Activated CD8-positive, alpha-beta memory T cell treated with anti-CD3 and anti-CD28 coated beads, Interleukin-2, amount 50 U/mL, for 1 hour (primary cell): Measurements from ENCODE around the gene ZC3H11A.
"Not testable (repeated sequence)": the region's sequence is repeated elsewhere in the genome, so short reads cannot be mapped to it uniquely, and the experiment has no call there.

Experiments used
- DNase-seq: peaks from one replicate; pipeline ENCODE4 v3.0.0-alpha.2; 2020; ENCODE audit errors: extremely low read depth

ZC3H11A gene

GRCh38 chr1:203795441-203796235 is at the start of gene ZC3H11A, which contains the start of gene ZBED6:
TSS of gene ZC3H11A (plus strand) at chr1:203795623. CDS start at chr1:203817071, 21,448 bp downstream.
TSS of gene ZBED6 (plus strand) at chr1:203795623. CDS start at chr1:203797523, 1,900 bp downstream.
- peak; percentile 96 for DNase-seq

GRCh38 chr1:203746281-203746680 is 49.1 kb upstream of the ZC3H11A start:
- DNase-seq = no peak

- no peak for DNase-seq
These were observed 44.4 kb upstream of the ZC3H11A start for GRCh38 chr1:203751051-203751450.

DNA sequence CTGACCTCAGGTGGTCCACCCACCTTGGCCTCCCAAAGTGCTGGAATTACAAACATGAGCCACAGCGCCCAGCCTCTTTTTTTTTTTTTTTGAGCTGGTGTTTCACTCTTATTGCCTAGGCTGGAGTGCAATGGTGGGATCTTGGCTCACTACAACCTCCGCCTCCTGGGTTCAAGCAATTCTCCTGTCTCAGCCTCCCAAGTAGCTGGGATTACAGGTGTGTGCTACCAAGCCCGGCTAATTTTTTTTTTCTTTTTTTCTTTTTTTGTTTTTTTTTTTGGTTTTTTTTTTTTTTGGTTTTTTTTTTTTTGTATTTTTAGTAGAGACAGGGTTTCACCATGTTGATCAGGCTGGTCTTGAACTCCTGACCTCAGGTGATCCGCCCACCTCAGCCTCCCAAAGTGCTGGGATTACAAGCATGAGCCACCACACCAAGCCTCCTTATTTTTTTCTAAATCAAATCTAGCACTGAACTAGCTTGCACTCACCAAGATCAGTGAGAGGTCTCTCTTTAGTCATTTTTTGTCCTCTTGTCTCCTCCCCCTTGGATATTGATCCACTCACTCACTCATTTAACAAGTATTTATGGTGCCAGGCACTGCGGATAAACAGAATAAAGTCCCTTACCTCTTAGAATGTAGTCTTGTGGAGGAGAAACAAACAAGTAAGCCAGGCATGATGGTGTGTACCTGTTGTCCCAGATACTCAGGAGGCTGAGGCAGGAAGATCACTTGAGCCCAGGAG is 43.6 kb upstream of the ZC3H11A start:
- DNase-seq = not testable (repeated sequence)

- DNase-seq = no peak
These were observed 41.0 kb upstream of the ZC3H11A start for GRCh38 chr1:203754455-203754864.

- no peak for DNase-seq
These were observed 39.4 kb upstream of the ZC3H11A start for GRCh38 chr1:203756036-203756435.

DNA sequence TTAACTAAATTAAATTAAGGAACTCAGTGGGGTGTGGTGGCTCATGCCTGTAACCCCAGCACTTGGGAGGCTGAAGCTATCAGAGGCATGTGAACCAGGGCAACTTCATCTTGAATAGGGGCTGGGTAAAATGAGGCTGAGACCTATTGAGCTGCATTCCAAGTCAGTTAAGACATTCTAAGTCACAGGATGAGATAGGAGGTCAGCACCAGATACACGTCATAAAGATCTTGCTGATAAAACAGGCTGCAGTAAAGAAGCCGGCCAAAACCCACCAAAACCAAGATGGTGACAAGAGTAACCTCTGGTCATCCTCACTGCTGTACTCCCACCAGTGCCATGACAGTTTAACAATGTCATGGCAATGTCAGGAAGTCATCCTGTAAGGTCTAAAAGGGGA is 36.7 kb upstream of the ZC3H11A start:
- DNase-seq = not testable (repeated sequence)

GRCh38 chr1:203760506-203760905 is 34.9 kb upstream of the ZC3H11A start:
- no peak for DNase-seq

- DNase-seq = not testable (repeated sequence)
These were observed 33.5 kb upstream of the ZC3H11A start for GRCh38 chr1:203761958-203762357.

- no peak for DNase-seq
These were observed 31.9 kb upstream of the ZC3H11A start for GRCh38 chr1:203763505-203763904.

DNA sequence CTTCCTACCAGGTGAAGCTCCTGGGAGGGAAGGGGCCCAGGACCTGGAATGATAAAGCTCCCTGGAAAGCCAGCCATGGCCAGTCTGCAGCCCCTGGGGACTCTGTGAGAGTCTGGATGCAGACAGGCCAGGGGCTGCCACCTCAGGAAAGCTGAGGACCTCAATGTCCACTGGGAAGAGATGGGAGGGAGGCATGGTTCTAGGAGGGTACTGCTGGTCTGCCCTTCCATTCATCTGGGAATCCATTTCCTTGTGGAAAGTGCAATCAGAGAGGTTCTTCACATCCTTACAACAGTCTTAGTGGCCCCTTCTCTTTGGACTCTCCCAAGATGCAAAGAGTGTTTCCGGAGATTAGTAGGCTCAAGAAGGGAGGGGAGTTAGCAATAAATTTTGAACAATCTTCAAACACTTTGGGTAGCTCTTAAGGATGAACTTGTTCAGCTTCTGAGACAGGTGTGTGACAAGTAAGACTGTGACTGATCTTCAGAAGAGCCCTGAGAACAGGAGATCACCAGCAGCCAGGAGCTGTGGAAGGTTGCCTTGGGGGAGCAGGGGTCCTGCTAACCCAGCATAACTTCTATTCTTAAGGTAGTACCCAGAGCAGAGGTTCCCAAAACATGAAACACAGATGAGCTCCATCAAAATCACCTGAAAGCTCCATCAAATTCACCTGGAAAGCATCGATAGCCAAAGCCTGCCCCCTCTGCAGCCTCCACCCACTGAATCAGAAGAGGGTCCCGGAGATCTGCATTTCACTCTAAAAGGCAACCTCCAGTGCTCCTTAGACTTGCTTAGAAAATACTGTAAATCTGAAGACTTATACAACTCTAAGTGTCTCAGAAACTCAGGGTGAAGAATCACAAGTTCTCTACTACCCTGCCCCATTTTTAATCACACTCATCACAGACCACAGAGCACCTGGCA is 31.1 kb upstream of the ZC3H11A start:
- no peak for DNase-seq

- peak; percentile 73 for DNase-seq
These were observed 30.2 kb upstream of the ZC3H11A start, which contains the start of gene LAX1 for GRCh38 chr1:203765029-203765837. TSS of gene LAX1 (plus strand) at chr1:203765183. CDS start at chr1:203765566, 383 bp downstream.

DNA sequence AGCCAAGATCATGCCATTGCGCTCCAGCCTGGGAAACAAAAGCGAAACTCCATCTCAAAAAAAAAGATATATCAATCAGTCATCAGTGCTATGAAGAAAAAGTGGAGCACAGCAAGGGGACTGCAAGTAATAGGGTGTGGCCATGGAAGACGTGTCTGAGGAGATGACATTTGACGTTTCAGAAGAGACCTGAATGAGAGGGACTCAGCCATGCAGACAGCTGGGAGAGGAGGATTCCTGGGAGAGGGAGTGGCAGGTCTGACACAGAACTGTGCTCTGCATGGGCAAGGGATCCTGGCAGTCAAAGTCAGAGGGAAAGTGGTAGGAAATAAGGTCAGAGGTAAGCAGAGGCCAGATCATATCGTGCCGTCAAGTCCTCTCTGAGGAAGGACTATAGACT is 27.2 kb upstream of the ZC3H11A start:
- DNase-seq = no peak

- no peak for DNase-seq
These were observed 25.7 kb upstream of the ZC3H11A start for GRCh38 chr1:203769505-203770343.

DNA sequence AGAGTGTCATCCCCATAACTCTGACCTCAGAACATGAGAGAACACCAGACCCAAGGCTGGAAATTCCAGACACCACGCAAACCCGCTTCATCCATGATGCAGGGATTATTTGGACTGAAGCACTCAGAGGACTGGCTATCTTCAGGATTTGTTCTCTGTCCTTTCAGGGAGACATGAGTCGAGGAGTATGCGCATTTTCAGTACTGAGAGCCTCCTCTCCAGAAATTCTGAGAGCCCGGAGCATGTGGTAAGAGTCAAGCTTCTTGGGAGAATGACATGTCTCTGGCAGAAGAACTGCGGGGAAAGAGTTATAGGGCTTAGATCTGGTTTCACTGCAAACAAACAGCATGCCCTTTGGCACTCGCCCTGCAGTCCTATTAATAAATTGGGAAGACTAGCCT is 23.5 kb upstream of the ZC3H11A start:
- no peak for DNase-seq

GRCh38 chr1:203772836-203773235 is 22.6 kb upstream of the ZC3H11A start:
- DNase-seq = no peak

DNA sequence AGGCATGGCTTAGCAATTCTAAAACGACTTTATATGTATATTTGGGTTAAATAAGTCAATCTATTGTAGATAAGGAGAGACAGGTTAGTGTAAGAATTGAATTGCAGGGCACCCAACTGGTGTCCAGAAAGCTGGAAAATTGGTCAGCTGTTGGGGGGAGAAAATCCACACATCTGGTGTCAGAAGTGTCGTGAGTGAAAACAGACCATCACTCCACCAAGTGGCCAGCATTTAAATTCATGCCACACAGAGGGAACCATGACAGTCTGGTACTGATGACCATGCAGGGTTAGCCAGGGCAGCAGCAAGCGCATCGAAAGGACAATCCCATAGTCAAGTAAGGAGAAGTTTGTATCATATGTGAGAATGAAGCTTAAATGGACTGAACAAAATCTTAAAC is 18.8 kb upstream of the ZC3H11A start:
- no peak for DNase-seq

DNA sequence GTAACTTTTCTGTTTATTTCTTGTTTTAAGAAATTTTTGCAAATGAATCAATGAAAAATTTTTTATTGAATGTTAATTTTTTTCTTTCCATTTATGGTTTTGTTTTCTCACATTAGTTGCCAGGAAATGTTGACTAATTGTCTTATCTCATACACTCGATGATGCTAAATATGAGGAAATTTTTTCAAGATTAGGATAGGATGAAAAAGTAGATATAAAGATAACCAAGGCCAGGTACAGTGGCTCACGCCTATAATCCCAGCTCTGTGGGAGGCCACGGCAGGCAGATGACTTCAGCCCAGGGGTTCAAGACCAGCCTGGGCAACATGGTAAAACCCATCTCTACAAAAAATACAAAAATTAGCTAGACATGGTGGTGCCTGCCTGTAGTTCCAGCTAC is 17.8 kb upstream of the ZC3H11A start:
- DNase-seq = no peak

- no peak for DNase-seq
These were observed 17.3 kb upstream of the ZC3H11A start for GRCh38 chr1:203778146-203778545.

- no peak for DNase-seq
These were observed 16.6 kb upstream of the ZC3H11A start for GRCh38 chr1:203778789-203779188.
